Hepatocyte (in vitro differentiated cells): ENCODE data around the gene MAPKAP1. TPM values are rescaled to one million over a fixed set of nuclear protein-coding genes. Genes with fewer than 3 reads are reported as not detected.

Source experiments
- DNase-seq: peaks from one replicate; pipeline ENCODE4 v3.0.0-alpha.2; 2016; ENCODE audit warnings: low spot score
- H2AFZ ChIP-seq: fragments of 200-600 bp; sonication (generic); 2 replicates; pipeline ENCODE4 v1.6.0; 2016; ENCODE audit warnings: antibody characterized with exemption, mild to moderate bottlenecking
- H3K27ac ChIP-seq: fragments of 200-600 bp; sonication (generic); 2 replicates; pipeline ENCODE4 v1.5.1; 2016; ENCODE audit warnings: mild to moderate bottlenecking
- H3K27me3 ChIP-seq: fragments of 200-600 bp; sonication (generic); 2 replicates; pipeline ENCODE4 v1.6.1; 2016
- H3K36me3 ChIP-seq: fragments of 200-600 bp; sonication (generic); replicated peaks from 2 replicates; pipeline ENCODE4 v1.5.1; 2016; ENCODE audit warnings: low read depth; ENCODE audit not compliant: insufficient read depth
- H3K4me1 ChIP-seq: fragments of 200-600 bp; sonication (generic); 2 replicates; pipeline ENCODE4 v1.5.1; 2016; ENCODE audit warnings: mild to moderate bottlenecking, moderate library complexity; ENCODE audit not compliant: insufficient read depth
- H3K4me2 ChIP-seq: fragments of 200-600 bp; sonication (generic); 2 replicates; pipeline ENCODE4 v1.6.0; 2016
- H3K4me3 ChIP-seq: fragments of 200-600 bp; sonication (generic); 2 replicates; pipeline ENCODE4 v1.5.1; 2016; ENCODE audit warnings: mild to moderate bottlenecking
- H3K79me2 ChIP-seq: fragments of 200-600 bp; sonication (generic); 2 replicates; pipeline ENCODE4 v1.6.0; 2017; ENCODE audit warnings: mild to moderate bottlenecking
- H3K9me2 ChIP-seq: fragments of 200-600 bp; sonication (generic); replicated peaks from 2 replicates; pipeline ENCODE4 v1.6.0; 2017; ENCODE audit warnings: mild to moderate bottlenecking; ENCODE audit not compliant: insufficient read depth
- H3K9me3 ChIP-seq: fragments of 200-600 bp; sonication (generic); 2 replicates; pipeline ENCODE4 v1.5.1; 2016; ENCODE audit warnings: low read depth, mild to moderate bottlenecking
- H4K20me1 ChIP-seq: fragments of 200-600 bp; sonication (generic); 2 replicates; pipeline ENCODE4 v1.6.0; 2016; ENCODE audit warnings: mild to moderate bottlenecking; ENCODE audit not compliant: insufficient read depth, poor library complexity, severe bottlenecking
- CTCF ChIP-seq: fragments of 200-600 bp; sonication (generic); IDR thresholded peaks from 2 replicates; pipeline ENCODE4 v1.5.1; 2016; ENCODE audit warnings: antibody characterized with exemption, mild to moderate bottlenecking; ENCODE audit not compliant: poor library complexity
- EZH2 ChIP-seq: fragments of 200-600 bp; sonication (generic); IDR thresholded peaks from 2 replicates; pipeline ENCODE4 v1.6.1; 2016; ENCODE audit warnings: antibody characterized with exemption, mild to moderate bottlenecking, borderline replicate concordance
- EZH2phosphoT487 ChIP-seq: fragments of 200-600 bp; sonication (generic); IDR thresholded peaks from one replicate; pipeline ENCODE4 v1.6.1; 2018; ENCODE audit warnings: antibody characterized with exemption, mild to moderate bottlenecking, low read depth, moderate library complexity; ENCODE audit not compliant: unreplicated experiment, severe bottlenecking
- WGBS: methylation state at CpG from one replicate; pipeline ENCODE4 v1.1.6; 2016; ENCODE audit warnings: low lambda C conversion rate; ENCODE audit errors: missing lambda C conversion rate; 5-methylcytosine and 5-hydroxymethylcytosine counted together
- polyA plus RNA-seq: library from polyadenylated mRNA; unstranded; fragments of >200 nt; fragmentation: Nextera tagmentation; extraction: Ambion mirVana; gene quantifications from 2 replicates; pipeline ENCODE4 v1.2.1, GENCODE V29; 2016
- total RNA-seq: library from RNA; depleted of rRNA; stranded (reverse); fragments of >200 nt; gene quantifications from 2 replicates; pipeline ENCODE4 v1.2.3, GENCODE V29; 2014

MAPKAP1 gene
- total and polyA plus RNA-seq, 2 experiments from 2014 or later = 74.5 to 79.4 TPM

- 95% methylated on average over 8 of the region's 8 CpGs for WGBS
- Histone ChIP-seq H3K79me2 (no peaks in the 10 kb centered on the region), H3K9me2 (no peaks in the 10 kb centered on the region), H3K4me2 (no peak overlapping the region), H3K27me3 (no peaks in the 10 kb centered on the region), H3K36me3 (no peaks in the 10 kb centered on the region), H3K4me1 (no peaks in the 10 kb centered on the region), H3K27ac (no peak overlapping the region), H3K4me3 (no peak overlapping the region), H4K20me1 (no peaks in the 10 kb centered on the region), H2AFZ (no peak overlapping the region), H3K9me3 (no peaks in the 10 kb centered on the region)
- no peak for DNase-seq
- TF ChIP-seq EZH2 (no peak), CTCF (no peak), EZH2phosphoT487 (no peak)
Measured at GRCh38 chr9:125413579-125413978, 293.4 kb downstream of the MAPKAP1 start.

DNA sequence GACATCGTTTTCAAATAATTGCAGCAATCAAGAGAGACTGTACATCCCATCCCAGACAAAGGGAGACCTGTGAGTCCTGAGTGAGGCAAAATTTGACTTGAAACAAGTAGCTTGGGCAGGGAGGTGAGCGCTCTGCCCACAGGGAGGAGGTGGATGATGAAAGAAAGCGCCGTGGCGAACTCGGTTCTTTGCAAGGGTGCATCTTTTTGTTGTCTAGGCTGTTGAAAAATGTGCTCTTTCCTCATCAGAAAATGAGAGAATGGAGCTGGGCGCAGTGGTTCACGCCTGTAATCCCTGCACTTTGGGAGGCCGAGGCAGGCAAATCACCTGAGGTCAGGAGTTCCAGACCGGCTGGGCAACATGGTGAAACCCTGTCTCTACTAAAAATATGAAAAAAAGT is 294.8 kb downstream of the MAPKAP1 start:
- no peak for TF ChIP-seq EZH2
- no peak for TF ChIP-seq CTCF
- TF ChIP-seq EZH2phosphoT487 = no peak
- H3K4me2 ChIP-seq = no peak overlapping the region
- WGBS = 85% methylated on average over 10 of the region's 10 CpGs

GRCh38 chr9:125411171-125411756 is 295.7 kb downstream of the MAPKAP1 start:
- H3K27me3 ChIP-seq = no peaks in the 10 kb centered on the region
- no peaks in the 10 kb centered on the region for H4K20me1 ChIP-seq
- no peak for DNase-seq
- 90% methylated on average over 13 of the region's 14 CpGs for WGBS
- H3K4me2 ChIP-seq = no peak overlapping the region
- H3K9me3 ChIP-seq = no peaks in the 10 kb centered on the region
- H2AFZ ChIP-seq = no peak overlapping the region
- H3K36me3 ChIP-seq = no peaks in the 10 kb centered on the region
- H3K79me2 ChIP-seq = no peaks in the 10 kb centered on the region
- H3K4me3 ChIP-seq = no peak overlapping the region
- no peak for TF ChIP-seq CTCF
- no peak for TF ChIP-seq EZH2
- TF ChIP-seq EZH2phosphoT487 = no peak
- no peaks in the 10 kb centered on the region for H3K9me2 ChIP-seq
- no peaks in the 10 kb centered on the region for H3K4me1 ChIP-seq
- H3K27ac ChIP-seq = no peak overlapping the region

More for the DNA sequence above, 294.8 kb downstream of the MAPKAP1 start:
- H4K20me1 ChIP-seq = no peaks in the 10 kb centered on the region
- no peak overlapping the region for H3K27ac ChIP-seq
- no peaks in the 10 kb centered on the region for H3K9me2 ChIP-seq
- no peaks in the 10 kb centered on the region for H3K36me3 ChIP-seq
- H2AFZ ChIP-seq = no peak overlapping the region
- no peaks in the 10 kb centered on the region for H3K9me3 ChIP-seq
- H3K4me1 ChIP-seq = no peaks in the 10 kb centered on the region
- no peaks in the 10 kb centered on the region for H3K27me3 ChIP-seq
- no peaks in the 10 kb centered on the region for H3K79me2 ChIP-seq
- DNase-seq = no peak
- H3K4me3 ChIP-seq = no peak overlapping the region
